DOHH2 (cell line): Measurements from ENCODE around the gene AGXT.

Experiments
- H3F3A ChIP-seq: fragments of 200-600 bp; sonication (generic), shearing (Covaris generic); 2 replicates; pipeline ENCODE4 v1.6.0; 2016; ENCODE audit warnings: antibody characterized with exemption, mild to moderate bottlenecking; ENCODE audit not compliant: control insufficient read depth, insufficient read depth
- H3K27ac ChIP-seq: fragments of 200-600 bp; sonication (generic); 2 replicates; pipeline ENCODE4 v1.5.1; 2014; ENCODE audit warnings: low read depth, mild to moderate bottlenecking, low read length, moderate library complexity
- H3K27me3 ChIP-seq: fragments of 200-600 bp; sonication (generic); 2 replicates; pipeline ENCODE4 v1.6.1; 2014; ENCODE audit warnings: mild to moderate bottlenecking, low read length, mixed read lengths; ENCODE audit not compliant: control insufficient read depth
- H3K36me3 ChIP-seq: fragments of 200-600 bp; sonication (generic); 2 replicates; pipeline ENCODE4 v1.6.1; 2014; ENCODE audit warnings: mild to moderate bottlenecking, low read length, moderate library complexity, mixed read lengths; ENCODE audit not compliant: control insufficient read depth
- H3K4me1 ChIP-seq: fragments of 200-600 bp; sonication (generic); 2 replicates; pipeline ENCODE4 v1.6.1; 2014; ENCODE audit warnings: mild to moderate bottlenecking, low read length, mixed read lengths; ENCODE audit not compliant: control insufficient read depth
- H3K4me2 ChIP-seq: fragments of 200-600 bp; sonication (generic); 2 replicates; pipeline ENCODE4 v1.6.0; 2014; ENCODE audit warnings: mild to moderate bottlenecking, low read length, moderate library complexity
- H3K4me3 ChIP-seq: fragments of 200-600 bp; sonication (generic); 2 replicates; pipeline ENCODE4 v1.5.1; 2014; ENCODE audit warnings: mild to moderate bottlenecking, low read length, mixed read lengths
- H3K79me2 ChIP-seq: fragments of 200-600 bp; sonication (generic); 2 replicates; pipeline ENCODE4 v1.6.1; 2014; ENCODE audit warnings: mild to moderate bottlenecking, low read length, mixed read lengths; ENCODE audit not compliant: control insufficient read depth
- H3K9me2 ChIP-seq: fragments of 200-600 bp; sonication (generic); replicated peaks from 2 replicates; pipeline ENCODE4 v1.6.1; 2014; ENCODE audit warnings: mild to moderate bottlenecking, low read length, mixed read lengths; ENCODE audit not compliant: control insufficient read depth
- H3K9me3 ChIP-seq: fragments of 200-600 bp; sonication (generic); 2 replicates; pipeline ENCODE4 v1.6.1; 2014; ENCODE audit warnings: antibody characterized with exemption, low read length, mixed read lengths; ENCODE audit not compliant: control insufficient read depth, insufficient read depth
- H4K20me1 ChIP-seq: fragments of 200-600 bp; sonication (generic); 2 replicates; pipeline ENCODE4 v1.6.0; 2014; ENCODE audit warnings: low read depth, mild to moderate bottlenecking, antibody characterized with exemption, low read length, moderate library complexity; ENCODE audit not compliant: control insufficient read depth, insufficient read depth
- EZH2phosphoT487 ChIP-seq: fragments of 200-600 bp; sonication (generic); IDR thresholded peaks from 2 replicates; pipeline ENCODE4 v1.6.1; 2017; ENCODE audit warnings: borderline replicate concordance, mild to moderate bottlenecking, antibody characterized with exemption, low read length, moderate library complexity, mixed read lengths
- TF ChIP-seq, protein P1 (sequence below): fragments of 200-600 bp; sonication (generic); IDR thresholded peaks from one replicate; pipeline ENCODE4 v1.5.1; 2014; ENCODE audit warnings: antibody characterized with exemption, mild to moderate bottlenecking, low read depth, low read length; ENCODE audit not compliant: poor library complexity, severe bottlenecking

The AGXT gene

DNA sequence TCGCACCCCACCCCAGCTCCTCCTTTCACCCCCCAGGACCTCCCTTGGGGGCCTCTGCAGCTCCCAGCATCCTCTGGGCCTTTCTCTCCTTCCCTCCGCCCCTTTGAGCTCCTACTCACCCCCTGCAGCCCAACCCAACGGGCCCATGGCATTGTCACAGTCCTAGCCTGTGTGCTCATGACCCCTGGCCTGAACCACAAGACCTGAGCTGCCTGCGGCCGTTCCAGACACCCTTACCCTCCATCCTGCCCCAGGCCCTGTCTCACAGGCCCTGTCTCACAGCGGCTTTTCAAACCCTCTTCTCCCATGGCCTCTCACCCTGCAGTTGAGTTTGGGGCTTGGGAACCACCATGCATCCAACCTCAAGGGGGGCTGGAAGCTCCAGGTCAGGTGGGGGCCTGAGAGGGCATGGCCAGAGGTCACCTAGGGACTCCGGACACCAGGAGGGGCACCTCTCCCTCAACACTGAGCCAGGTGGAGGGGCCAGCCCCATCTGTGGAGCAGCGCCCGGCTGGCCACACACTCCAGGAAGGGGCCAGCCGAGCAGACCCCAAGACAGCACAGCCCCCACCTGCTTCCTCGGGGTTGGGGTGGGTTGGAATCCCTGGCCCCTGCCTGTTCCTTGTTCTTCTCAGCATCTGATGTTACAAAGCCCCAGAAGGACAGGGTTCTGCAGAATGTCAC, 20.4 kb downstream of the AGXT start:
- H3K79me2 ChIP-seq: no peaks in the 10 kb centered on the region
- H3K4me3 ChIP-seq: no peak overlapping the region
- H3K4me1 ChIP-seq: peaks cover 5% of the 10 kb centered on the region; the same call in 1 of the 2 replicates
- H3K36me3 ChIP-seq: no peaks in the 10 kb centered on the region
- no peaks in the 10 kb centered on the region for H3K9me3 ChIP-seq
- no peak overlapping the region for H3K27ac ChIP-seq
- H3K4me2 ChIP-seq: no peak overlapping the region
- no peaks in the 10 kb centered on the region for H4K20me1 ChIP-seq
- H3F3A ChIP-seq: no peaks in the 10 kb centered on the region
- no peaks in the 10 kb centered on the region for H3K9me2 ChIP-seq
- no peaks in the 10 kb centered on the region for H3K27me3 ChIP-seq
- no peak for TF ChIP-seq EZH2phosphoT487
- TF ChIP-seq, protein P1, sequence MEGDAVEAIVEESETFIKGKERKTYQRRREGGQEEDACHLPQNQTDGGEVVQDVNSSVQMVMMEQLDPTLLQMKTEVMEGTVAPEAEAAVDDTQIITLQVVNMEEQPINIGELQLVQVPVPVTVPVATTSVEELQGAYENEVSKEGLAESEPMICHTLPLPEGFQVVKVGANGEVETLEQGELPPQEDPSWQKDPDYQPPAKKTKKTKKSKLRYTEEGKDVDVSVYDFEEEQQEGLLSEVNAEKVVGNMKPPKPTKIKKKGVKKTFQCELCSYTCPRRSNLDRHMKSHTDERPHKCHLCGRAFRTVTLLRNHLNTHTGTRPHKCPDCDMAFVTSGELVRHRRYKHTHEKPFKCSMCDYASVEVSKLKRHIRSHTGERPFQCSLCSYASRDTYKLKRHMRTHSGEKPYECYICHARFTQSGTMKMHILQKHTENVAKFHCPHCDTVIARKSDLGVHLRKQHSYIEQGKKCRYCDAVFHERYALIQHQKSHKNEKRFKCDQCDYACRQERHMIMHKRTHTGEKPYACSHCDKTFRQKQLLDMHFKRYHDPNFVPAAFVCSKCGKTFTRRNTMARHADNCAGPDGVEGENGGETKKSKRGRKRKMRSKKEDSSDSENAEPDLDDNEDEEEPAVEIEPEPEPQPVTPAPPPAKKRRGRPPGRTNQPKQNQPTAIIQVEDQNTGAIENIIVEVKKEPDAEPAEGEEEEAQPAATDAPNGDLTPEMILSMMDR: no peak

DNA sequence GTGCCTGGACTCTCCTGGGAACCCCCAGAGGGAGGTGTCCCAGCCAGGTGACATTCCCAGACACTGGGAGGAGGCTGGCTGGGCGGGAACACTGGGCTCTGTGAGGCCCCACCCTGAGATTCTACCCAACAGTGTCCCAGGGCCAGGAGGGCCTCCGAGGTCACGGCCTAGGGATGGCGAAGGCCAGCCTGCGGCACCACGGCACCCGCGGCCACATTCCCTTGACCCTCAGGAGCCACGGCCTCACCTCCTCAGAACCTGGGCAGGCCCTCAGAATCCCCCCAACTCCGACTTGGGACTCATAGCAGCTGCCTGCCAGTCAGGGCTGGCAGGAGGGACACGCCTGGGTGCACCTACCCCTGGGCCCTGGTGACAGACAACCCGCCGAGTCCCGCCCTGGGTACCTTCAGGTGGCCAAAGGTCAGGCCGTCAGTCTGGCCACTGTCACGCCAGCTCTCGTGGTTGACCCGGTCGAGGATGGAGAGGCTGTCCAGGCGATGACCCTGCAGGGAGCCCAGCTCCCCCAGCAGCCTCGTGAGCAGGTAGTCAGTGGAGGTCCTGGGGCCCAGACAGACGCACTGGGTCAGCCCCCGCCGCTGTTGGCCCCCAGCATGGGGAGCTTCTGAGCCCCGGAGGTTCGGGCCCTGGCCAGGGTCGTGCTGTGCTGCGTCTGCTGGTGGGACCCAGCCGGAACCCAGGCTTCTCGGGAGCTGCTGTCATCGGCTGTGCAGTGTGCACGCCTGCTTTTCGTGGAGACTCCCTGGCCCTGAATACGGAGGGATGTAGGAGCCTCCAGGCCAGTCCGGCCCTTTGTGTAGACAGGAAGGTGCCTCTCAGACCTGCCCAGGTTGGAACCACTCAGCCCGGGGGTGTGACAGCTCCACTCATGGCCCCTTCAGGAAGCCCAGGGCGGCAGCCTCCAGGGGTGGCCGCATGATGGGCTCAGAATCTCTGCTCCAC, 21.3 kb downstream of the AGXT start:
- Histone ChIP-seq H3K27ac (no peak overlapping the region), H3K79me2 (no peaks in the 10 kb centered on the region), H3K9me2 (no peaks in the 10 kb centered on the region), H3K36me3 (no peaks in the 10 kb centered on the region), H4K20me1 (no peaks in the 10 kb centered on the region), H3K4me1 (peaks cover 5% of the 10 kb centered on the region; the same call in 1 of the 2 replicates), H3K9me3 (no peaks in the 10 kb centered on the region), H3K4me2 (no peak overlapping the region), H3K4me3 (no peak overlapping the region), H3K27me3 (no peaks in the 10 kb centered on the region), H3F3A (no peaks in the 10 kb centered on the region)
- TF ChIP-seq, protein P1: no peak
- TF ChIP-seq EZH2phosphoT487: no peak

DNA sequence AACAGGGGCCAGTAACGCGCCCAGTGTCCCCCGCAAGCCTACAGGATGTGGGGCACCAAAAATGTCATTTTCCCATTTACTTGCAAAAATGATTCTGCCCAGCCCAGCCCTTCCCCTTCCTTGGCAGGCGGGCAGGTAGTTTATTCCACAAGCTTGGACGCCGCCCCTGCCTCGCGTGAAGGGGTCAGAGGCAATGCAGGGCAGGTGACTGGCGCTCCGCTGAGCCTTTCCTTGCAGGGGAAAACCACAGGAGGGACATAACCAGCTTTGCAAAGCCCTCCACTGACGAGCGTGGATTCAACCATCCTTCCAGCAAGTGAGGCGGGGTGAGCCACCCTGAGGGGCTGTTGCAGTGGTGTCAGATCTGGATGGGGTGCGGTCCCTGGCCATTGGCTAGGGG, 22.1 kb downstream of the AGXT start:
- H3K36me3 ChIP-seq: no peaks in the 10 kb centered on the region
- no peak overlapping the region for H3K4me2 ChIP-seq
- TF ChIP-seq, protein P1: no peak
- no peak for TF ChIP-seq EZH2phosphoT487
- H3K9me2 ChIP-seq: no peaks in the 10 kb centered on the region
- H3K9me3 ChIP-seq: no peaks in the 10 kb centered on the region
- H3F3A ChIP-seq: no peaks in the 10 kb centered on the region
- no peaks in the 10 kb centered on the region for H3K79me2 ChIP-seq
- H3K27ac ChIP-seq: no peak overlapping the region
- no peaks in the 10 kb centered on the region for H4K20me1 ChIP-seq
- no peaks in the 10 kb centered on the region for H3K27me3 ChIP-seq
- H3K4me1 ChIP-seq: peaks cover 5% of the 10 kb centered on the region; the same call in 1 of the 2 replicates
- no peak overlapping the region for H3K4me3 ChIP-seq
